H54 (cell line): ENCODE results near the gene TMEM14A.

Source experiments
- DNase-seq: peaks from one replicate; pipeline ENCODE4 v3.0.0; 2011; ENCODE audit warnings: low spot score, mixed read lengths; ENCODE audit not compliant: insufficient read length
- FAIRE-seq: peaks from 3 replicates; lab custom pipeline; 2011; peaks lifted over from hg19 to GRCh38; lab: Jason Lieb, UNC
- POLR2A ChIP-seq: IDR thresholded peaks from 2 replicates; pipeline ENCODE4 v1.6.1; 2011; ENCODE audit warnings: low read depth, mild to moderate bottlenecking, low read length

TMEM14A gene

DNA sequence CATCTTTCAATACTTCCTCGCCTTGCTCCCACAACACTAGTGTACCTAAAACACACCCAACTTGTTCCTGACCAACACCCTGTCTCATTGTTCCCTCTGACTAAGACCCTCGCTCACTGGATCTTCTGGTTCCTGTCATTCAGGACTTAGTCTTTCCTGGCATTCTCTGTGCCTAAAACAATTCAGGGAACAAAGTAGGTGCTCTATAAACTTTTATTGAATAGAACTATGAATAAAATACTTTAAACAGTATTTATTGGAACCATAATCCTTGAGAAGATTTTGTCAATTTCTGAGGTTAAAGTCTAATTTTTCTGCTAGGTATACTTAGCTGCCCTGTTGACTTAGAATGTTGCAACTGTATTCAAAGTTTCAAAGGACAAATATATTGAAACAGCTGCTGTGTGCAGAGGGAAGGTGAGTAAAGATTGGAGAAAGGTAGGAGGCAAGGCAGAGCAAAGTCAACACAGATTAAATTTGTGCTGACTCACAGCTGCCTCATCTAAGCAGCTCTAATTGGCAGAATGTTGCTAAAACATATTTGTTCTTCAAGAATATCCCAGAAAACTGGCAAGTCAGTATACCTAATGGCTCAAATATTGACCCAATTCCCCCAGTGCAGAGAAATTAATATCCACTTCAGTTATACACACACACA lies 54.8 kb downstream of the TMEM14A start:
- TF ChIP-seq POLR2A: no peak
- DNase-seq (no peak), FAIRE-seq (no peak)

DNA sequence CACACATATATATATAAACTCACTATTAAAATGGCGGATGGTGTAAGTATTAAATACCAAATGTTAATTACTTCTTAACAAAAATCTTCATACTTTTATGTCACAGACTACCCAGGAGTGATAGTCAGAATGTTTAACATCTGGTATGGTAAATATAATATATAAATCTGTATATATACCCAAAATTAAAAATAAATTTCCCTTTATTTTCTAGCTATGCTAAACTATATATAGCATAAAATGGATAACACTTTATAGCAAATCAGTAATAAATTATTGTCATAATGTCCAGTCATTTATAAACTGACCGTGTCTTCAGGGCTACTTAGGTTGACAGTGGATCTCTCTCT lies 55.3 kb downstream of the TMEM14A start:
- TF ChIP-seq POLR2A: no peak
- FAIRE-seq (no peak), DNase-seq (no peak)

GRCh38 chr6:52726741-52727535 lies 56.0 kb downstream of the TMEM14A start:
- no peak for TF ChIP-seq POLR2A
- FAIRE-seq (no peak), DNase-seq (no peak)

GRCh38 chr6:52727908-52728307 lies 57.0 kb downstream of the TMEM14A start:
- TF ChIP-seq POLR2A: no peak
- FAIRE-seq (no peak), DNase-seq (no peak)

DNA sequence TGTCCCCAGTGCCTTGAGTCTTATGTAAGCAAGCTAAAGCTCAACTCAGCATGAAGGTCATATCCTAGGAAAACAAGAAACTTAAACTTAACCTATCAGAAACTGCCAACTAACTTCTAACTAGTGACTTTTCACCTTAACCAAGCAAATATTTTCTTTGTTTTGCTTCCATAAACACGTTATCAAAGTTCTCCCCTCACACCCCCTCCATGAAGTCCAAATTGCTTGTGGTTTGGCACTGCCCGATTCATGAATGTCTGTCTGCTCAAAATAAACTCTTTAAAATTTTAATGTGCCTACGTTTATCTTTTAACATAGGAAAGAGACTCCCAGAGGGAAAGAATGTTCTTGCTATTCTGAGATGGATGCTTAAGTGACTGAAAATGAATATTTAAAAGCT lies 57.5 kb downstream of the TMEM14A start:
- no peak for DNase-seq
- no peak for TF ChIP-seq POLR2A
- no peak for FAIRE-seq

- no peak for TF ChIP-seq POLR2A
- FAIRE-seq (no peak), DNase-seq (no peak)
Observed at GRCh38 chr6:52729576-52729975, 58.7 kb downstream of the TMEM14A start.

- DNase-seq (no peak), FAIRE-seq (no peak)
- no peak for TF ChIP-seq POLR2A
Observed at GRCh38 chr6:52731719-52732118, 60.8 kb downstream of the TMEM14A start.

DNA sequence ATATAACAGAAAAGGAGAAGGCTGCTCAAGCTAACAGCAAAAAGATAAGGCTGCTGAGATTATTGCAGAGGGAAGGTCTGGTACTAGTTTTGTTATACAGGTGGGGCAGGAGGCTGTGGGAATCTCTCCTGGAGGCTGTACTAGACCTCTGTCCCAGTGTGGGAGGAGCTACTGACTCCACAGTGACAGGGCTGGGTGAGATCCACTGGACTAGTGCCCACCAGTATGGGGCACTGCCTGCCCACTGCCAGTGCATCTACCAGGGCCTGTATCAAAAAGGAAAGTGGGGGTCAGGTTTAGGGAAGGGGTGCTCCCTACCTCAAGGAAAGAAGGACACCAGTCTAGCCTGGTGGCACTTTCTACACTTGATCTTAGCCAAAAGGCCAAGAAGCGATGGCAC lies 62.3 kb downstream of the TMEM14A start:
- no peak for TF ChIP-seq POLR2A
- FAIRE-seq (no peak), DNase-seq (no peak)

DNA sequence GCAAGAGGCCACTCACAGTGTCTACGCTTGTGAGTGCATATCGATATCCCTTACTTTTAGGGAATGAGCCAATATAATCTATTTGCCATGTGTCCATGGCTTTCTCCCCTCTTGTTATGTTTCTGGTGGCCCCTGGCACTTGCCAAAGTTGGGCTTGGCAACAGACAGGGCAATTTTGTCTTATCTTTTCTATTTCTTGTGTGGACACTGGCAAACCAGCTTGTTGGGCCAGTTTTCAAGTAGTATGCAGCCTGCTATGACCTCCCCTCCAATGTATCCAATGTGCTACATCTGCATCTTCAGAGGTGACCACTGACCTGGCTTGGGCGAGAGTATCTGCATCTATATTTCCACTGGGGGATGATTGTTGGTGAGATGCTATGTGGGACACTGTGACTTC lies 63.2 kb downstream of the TMEM14A start:
- FAIRE-seq (no peak), DNase-seq (no peak)
- TF ChIP-seq POLR2A: no peak

- FAIRE-seq (no peak), DNase-seq (no peak)
- TF ChIP-seq POLR2A: no peak
Observed at GRCh38 chr6:52735071-52735470, 64.2 kb downstream of the TMEM14A start.

- no peak for TF ChIP-seq POLR2A
- FAIRE-seq: no peak
Observed at GRCh38 chr6:52736145-52736544, 65.2 kb downstream of the TMEM14A start.

More at GRCh38 chr6:52736145-52736544, 65.2 kb downstream of the TMEM14A start:
- no peak for DNase-seq
